ENCODE measurements around the gene HLA-DOB. TPM values are rescaled to one million over a fixed set of nuclear protein-coding genes. Genes with fewer than 3 reads are reported as not detected.
"Not testable (repeated sequence)": the region's sequence is repeated elsewhere in the genome, so short reads cannot be mapped to it uniquely, and the experiment has no call there.

The HLA-DOB gene
- total RNA-seq, 2 experiments from 2014 or later: 2.7 to 3.9 TPM

GRCh38 chr6:32825966-32826365 is 9.2 kb upstream of the HLA-DOB start:
- H3K27me3 Mint-ChIP-seq: no peaks in the 10 kb centered on the region
- no peak overlapping the region for H3K4me3 Mint-ChIP-seq
- no peak for ATAC-seq
- DNase-seq: no peak
- no peak overlapping the region for H3K27ac Mint-ChIP-seq
- peaks cover 34% of the 10 kb centered on the region for H3K36me3 Mint-ChIP-seq
- CTCF ChIA-PET: interaction anchor here (0.9 to 3.7 kb wide), 3 partner anchors 13 to 46 kb away, joined by 4 to 27 read pairs (median 7); partner anchors contain the start of gene TAP2
- H3K9me3 Mint-ChIP-seq (ENCODE audit: low read depth): no peaks in the 10 kb centered on the region
- H3K4me1 Mint-ChIP-seq: peaks cover 29% of the 10 kb centered on the region

GRCh38 chr6:32819729-32820128 is 2.9 kb upstream of the HLA-DOB start:
- ATAC-seq: no peak

GRCh38 chr6:32818867-32819266 is 2.1 kb upstream of the HLA-DOB start:
- no peaks in the 10 kb centered on the region for H3K9me3 Mint-ChIP-seq (ENCODE audit: low read depth)
- ATAC-seq (no peak), DNase-seq (no peak)
- H3K36me3 Mint-ChIP-seq: no peaks in the 10 kb centered on the region
- CTCF ChIA-PET: no interaction called here
- no peak overlapping the region for H3K4me3 Mint-ChIP-seq
- no peak overlapping the region for H3K27ac Mint-ChIP-seq
- peaks cover 6% of the 10 kb centered on the region for H3K4me1 Mint-ChIP-seq
- H3K27me3 Mint-ChIP-seq: no peaks in the 10 kb centered on the region

More at GRCh38 chr6:32819729-32820128, 2.9 kb upstream of the HLA-DOB start:
- Mint-ChIP-seq H3K4me1 (peaks cover 6% of the 10 kb centered on the region), H3K27me3 (no peaks in the 10 kb centered on the region), H3K27ac (no peak overlapping the region), H3K9me3 (ENCODE audit: low read depth) (no peaks in the 10 kb centered on the region), H3K36me3 (no peaks in the 10 kb centered on the region), H3K4me3 (no peak overlapping the region)
- DNase-seq: no peak
- CTCF ChIA-PET: interaction anchor here (1.4 to 2.5 kb wide), 5 partner anchors 19 to 72 kb away, joined by 3 to 14 read pairs (median 6); partner anchors contain the start of gene TAP2

- H3K27me3 Mint-ChIP-seq: no peaks in the 10 kb centered on the region
Observed at GRCh38 chr6:32815996-32816395, 806 bp downstream of the HLA-DOB start.

GRCh38 chr6:32815115-32815514 is 1.7 kb downstream of the HLA-DOB start:
- DNase-seq (no peak), ATAC-seq (no peak)
- no peaks in the 10 kb centered on the region for H3K36me3 Mint-ChIP-seq
- no peaks in the 10 kb centered on the region for H3K27me3 Mint-ChIP-seq
- CTCF ChIA-PET: no interaction called here
- H3K4me1 Mint-ChIP-seq: peaks cover 6% of the 10 kb centered on the region
- no peaks in the 10 kb centered on the region for H3K9me3 Mint-ChIP-seq (ENCODE audit: low read depth)
- no peak overlapping the region for H3K4me3 Mint-ChIP-seq
- H3K27ac Mint-ChIP-seq: no peak overlapping the region

More at GRCh38 chr6:32815996-32816395, 806 bp downstream of the HLA-DOB start:
- no peaks in the 10 kb centered on the region for H3K36me3 Mint-ChIP-seq
- CTCF ChIA-PET: no interaction called here
- no peak overlapping the region for H3K4me3 Mint-ChIP-seq
- no peaks in the 10 kb centered on the region for H3K9me3 Mint-ChIP-seq (ENCODE audit: low read depth)
- no peak overlapping the region for H3K27ac Mint-ChIP-seq
- ATAC-seq (no peak), DNase-seq (no peak)
- peaks cover 6% of the 10 kb centered on the region for H3K4me1 Mint-ChIP-seq

GRCh38 chr6:32814145-32814544 is 2.7 kb downstream of the HLA-DOB start:
- Mint-ChIP-seq H3K4me1 (peaks cover 6% of the 10 kb centered on the region), H3K9me3 (ENCODE audit: low read depth) (no peaks in the 10 kb centered on the region), H3K4me3 (no peak overlapping the region), H3K27me3 (no peaks in the 10 kb centered on the region), H3K27ac (no peak overlapping the region), H3K36me3 (no peaks in the 10 kb centered on the region)
- ATAC-seq: no peak
- DNase-seq: no peak
- CTCF ChIA-PET: interaction anchor here (2.0 kb wide), 1 partner anchor 24 kb away, joined by 6 read pairs; the partner anchor contains the start of gene TAP2

GRCh38 chr6:32809171-32809570 is 7.6 kb downstream of the HLA-DOB start:
- Mint-ChIP-seq H3K9me3 (ENCODE audit: low read depth) (no peaks in the 10 kb centered on the region), H3K27ac (no peak overlapping the region), H3K4me3 (no peak overlapping the region), H3K36me3 (no peaks in the 10 kb centered on the region), H3K27me3 (peaks cover 22% of the 10 kb centered on the region), H3K4me1 (peaks cover 6% of the 10 kb centered on the region)
- DNase-seq (no peak), ATAC-seq (no peak)
- CTCF ChIA-PET: interaction anchor here (0.9 to 1.7 kb wide), 6 partner anchors 13 to 395 kb away, joined by 3 to 5 read pairs (median 3); partner anchors contain the start of gene TAP2

GRCh38 chr6:32807020-32807580 is 9.7 kb downstream of the HLA-DOB start:
- H3K4me1 Mint-ChIP-seq: peaks cover 6% of the 10 kb centered on the region
- ATAC-seq (no peak), DNase-seq (peak; percentile 52)
- H3K27ac Mint-ChIP-seq: no peak overlapping the region
- H3K4me3 Mint-ChIP-seq: no peak overlapping the region
- H3K9me3 Mint-ChIP-seq (ENCODE audit: low read depth): no peaks in the 10 kb centered on the region
- no peaks in the 10 kb centered on the region for H3K36me3 Mint-ChIP-seq
- H3K27me3 Mint-ChIP-seq: peaks cover 42% of the 10 kb centered on the region
- CTCF ChIA-PET: interaction anchor here (0.7 kb wide), 1 partner anchor 393 kb away, joined by 4 read pairs; no protein-coding TSS in a partner anchor

GRCh38 chr6:32805404-32805803 is 11.4 kb downstream of the HLA-DOB start:
- CTCF ChIA-PET; H3K9me3 Mint-ChIP-seq (ENCODE audit: low read depth); DNase-seq; H3K4me1 Mint-ChIP-seq; H3K4me3 Mint-ChIP-seq; H3K36me3 Mint-ChIP-seq; H3K27ac Mint-ChIP-seq; ATAC-seq: not testable (repeated sequence)
- peaks cover 57% of the 10 kb centered on the region for H3K27me3 Mint-ChIP-seq

- Mint-ChIP-seq H3K4me1 (peaks cover 6% of the 10 kb centered on the region), H3K27ac (no peak overlapping the region), H3K9me3 (ENCODE audit: low read depth) (peaks cover 2% of the 10 kb centered on the region), H3K36me3 (no peaks in the 10 kb centered on the region), H3K4me3 (no peak overlapping the region), H3K27me3 (peaks cover 72% of the 10 kb centered on the region)
- ATAC-seq (no peak), DNase-seq (no peak)
- CTCF ChIA-PET: interaction anchor here (1.4 kb wide), 1 partner anchor 64 kb away, joined by 3 read pairs; no protein-coding TSS in a partner anchor
Observed at GRCh38 chr6:32803416-32803815, 13.4 kb downstream of the HLA-DOB start.

GRCh38 chr6:32799740-32800139 is 17.1 kb downstream of the HLA-DOB start:
- Mint-ChIP-seq H3K27ac (no peak overlapping the region), H3K4me3 (no peak overlapping the region), H3K36me3 (no peaks in the 10 kb centered on the region), H3K27me3 (peaks cover 81% of the 10 kb centered on the region), H3K4me1 (peaks cover 18% of the 10 kb centered on the region), H3K9me3 (ENCODE audit: low read depth) (peaks cover 2% of the 10 kb centered on the region)
- CTCF ChIA-PET: interaction anchor here (0.9 to 3.8 kb wide), 11 partner anchors 14 to 390 kb away, joined by 3 to 18 read pairs (median 3); partner anchors contain the start of gene TAP2
- ATAC-seq (no peak), DNase-seq (no peak)

GRCh38 chr6:32799168-32799567 is 17.6 kb downstream of the HLA-DOB start:
- H3K9me3 Mint-ChIP-seq (ENCODE audit: low read depth): peaks cover 2% of the 10 kb centered on the region
- CTCF ChIA-PET: interaction anchor here (0.9 to 3.8 kb wide), 11 partner anchors 14 to 390 kb away, joined by 3 to 18 read pairs (median 3); partner anchors contain the start of gene TAP2
- no peaks in the 10 kb centered on the region for H3K36me3 Mint-ChIP-seq
- no peak for DNase-seq
- H3K27ac Mint-ChIP-seq: no peak overlapping the region
- no peak overlapping the region for H3K4me3 Mint-ChIP-seq
- ATAC-seq: no peak
- H3K4me1 Mint-ChIP-seq: peaks cover 24% of the 10 kb centered on the region
- H3K27me3 Mint-ChIP-seq: peaks cover 81% of the 10 kb centered on the region

- Mint-ChIP-seq H3K4me3 (peak overlapping the region; percentile 61), H3K4me1 (peaks cover 29% of the 10 kb centered on the region), H3K36me3 (no peaks in the 10 kb centered on the region), H3K27me3 (peaks cover 81% of the 10 kb centered on the region), H3K9me3 (ENCODE audit: low read depth) (peaks cover 2% of the 10 kb centered on the region), H3K27ac (no peak overlapping the region)
- ATAC-seq (peak; percentile 77), DNase-seq (peak; percentile 83)
- CTCF ChIA-PET: interaction anchor here (0.6 to 3.8 kb wide), 10 partner anchors 12 to 392 kb away, joined by 3 to 18 read pairs (median 4); partner anchors contain the start of genes HLA-DRA and TAP1
Observed at GRCh38 chr6:32796848-32797776, 19.7 kb downstream of the HLA-DOB start.
